Measurements from ENCODE around the gene TIGD1. TPM values are rescaled to one million over a fixed set of nuclear protein-coding genes. Genes with fewer than 3 reads are reported as not detected.

Gene TIGD1
- total and polyA plus RNA-seq, 2 experiments from 2014 or later = 7.6 to 9.3 TPM

- no peak for ATAC-seq
- Histone ChIP-seq H3K4me3 (no peak overlapping the region), H3F3A (replicated peaks; ENCODE audit: low read depth) (no peaks in the 10 kb centered on the region), H3K79me2 (replicated peaks; ENCODE audit: insufficient read depth) (peaks cover 20% of the 10 kb centered on the region), H3K4me2 (no peak overlapping the region), H2AFZ (no peak overlapping the region), H3K27ac (ENCODE audit: low read depth) (no peak overlapping the region), H4K20me1 (replicated peaks; ENCODE audit: insufficient read depth) (0 out of 2 replicates have a peak, but pooled peaks cover 3% of the 10 kb centered on the region), H3K9me2 (ENCODE audit: insufficient read depth) (no peaks in the 10 kb centered on the region), H3K36me3 (ENCODE audit: insufficient read depth) (peaks cover 7% of the 10 kb centered on the region; the same call in 1 of the 2 replicates), H3K4me1 (ENCODE audit: insufficient read depth) (peaks cover under 1% of the 10 kb centered on the region; the same call in 1 of the 2 replicates), H3K27me3 (ENCODE audit: insufficient read depth) (no peaks in the 10 kb centered on the region)
- Mint-ChIP-seq H3K4me3 (no peak overlapping the region), H3K4me1 (peaks cover 21% of the 10 kb centered on the region), H3K36me3 (ENCODE audit: low read depth) (peaks cover 19% of the 10 kb centered on the region), H3K27ac (no peak overlapping the region), H3K9me3 (peaks cover under 1% of the 10 kb centered on the region; the same call in 1 of the 3 replicates), H3K27me3 (ENCODE audit: insufficient read depth, low read depth, poor library complexity) (peaks cover 11% of the 10 kb centered on the region)
- DNase-seq (ENCODE audit: low spot score) = no peak
- TF ChIP-seq, protein P1, sequence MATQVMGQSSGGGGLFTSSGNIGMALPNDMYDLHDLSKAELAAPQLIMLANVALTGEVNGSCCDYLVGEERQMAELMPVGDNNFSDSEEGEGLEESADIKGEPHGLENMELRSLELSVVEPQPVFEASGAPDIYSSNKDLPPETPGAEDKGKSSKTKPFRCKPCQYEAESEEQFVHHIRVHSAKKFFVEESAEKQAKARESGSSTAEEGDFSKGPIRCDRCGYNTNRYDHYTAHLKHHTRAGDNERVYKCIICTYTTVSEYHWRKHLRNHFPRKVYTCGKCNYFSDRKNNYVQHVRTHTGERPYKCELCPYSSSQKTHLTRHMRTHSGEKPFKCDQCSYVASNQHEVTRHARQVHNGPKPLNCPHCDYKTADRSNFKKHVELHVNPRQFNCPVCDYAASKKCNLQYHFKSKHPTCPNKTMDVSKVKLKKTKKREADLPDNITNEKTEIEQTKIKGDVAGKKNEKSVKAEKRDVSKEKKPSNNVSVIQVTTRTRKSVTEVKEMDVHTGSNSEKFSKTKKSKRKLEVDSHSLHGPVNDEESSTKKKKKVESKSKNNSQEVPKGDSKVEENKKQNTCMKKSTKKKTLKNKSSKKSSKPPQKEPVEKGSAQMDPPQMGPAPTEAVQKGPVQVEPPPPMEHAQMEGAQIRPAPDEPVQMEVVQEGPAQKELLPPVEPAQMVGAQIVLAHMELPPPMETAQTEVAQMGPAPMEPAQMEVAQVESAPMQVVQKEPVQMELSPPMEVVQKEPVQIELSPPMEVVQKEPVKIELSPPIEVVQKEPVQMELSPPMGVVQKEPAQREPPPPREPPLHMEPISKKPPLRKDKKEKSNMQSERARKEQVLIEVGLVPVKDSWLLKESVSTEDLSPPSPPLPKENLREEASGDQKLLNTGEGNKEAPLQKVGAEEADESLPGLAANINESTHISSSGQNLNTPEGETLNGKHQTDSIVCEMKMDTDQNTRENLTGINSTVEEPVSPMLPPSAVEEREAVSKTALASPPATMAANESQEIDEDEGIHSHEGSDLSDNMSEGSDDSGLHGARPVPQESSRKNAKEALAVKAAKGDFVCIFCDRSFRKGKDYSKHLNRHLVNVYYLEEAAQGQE (IDR thresholded peaks at IDR 0.05; ENCODE audit: unreplicated experiment) = no peak
- TF ChIP-seq EZH2 (IDR thresholded peaks at IDR 0.05; ENCODE audit: low read depth, unreplicated experiment) (no peak), STAT1 (IDR thresholded peaks at IDR 0.05; ENCODE audit: unreplicated experiment) (no peak), ZNF331 (CRISPR knock-in tag; IDR thresholded peaks at IDR 0.05; ENCODE audit: low read depth) (no peak)
Measured at GRCh38 chr2:232543491-232543890, 6.9 kb downstream of the TIGD1 start.

DNA sequence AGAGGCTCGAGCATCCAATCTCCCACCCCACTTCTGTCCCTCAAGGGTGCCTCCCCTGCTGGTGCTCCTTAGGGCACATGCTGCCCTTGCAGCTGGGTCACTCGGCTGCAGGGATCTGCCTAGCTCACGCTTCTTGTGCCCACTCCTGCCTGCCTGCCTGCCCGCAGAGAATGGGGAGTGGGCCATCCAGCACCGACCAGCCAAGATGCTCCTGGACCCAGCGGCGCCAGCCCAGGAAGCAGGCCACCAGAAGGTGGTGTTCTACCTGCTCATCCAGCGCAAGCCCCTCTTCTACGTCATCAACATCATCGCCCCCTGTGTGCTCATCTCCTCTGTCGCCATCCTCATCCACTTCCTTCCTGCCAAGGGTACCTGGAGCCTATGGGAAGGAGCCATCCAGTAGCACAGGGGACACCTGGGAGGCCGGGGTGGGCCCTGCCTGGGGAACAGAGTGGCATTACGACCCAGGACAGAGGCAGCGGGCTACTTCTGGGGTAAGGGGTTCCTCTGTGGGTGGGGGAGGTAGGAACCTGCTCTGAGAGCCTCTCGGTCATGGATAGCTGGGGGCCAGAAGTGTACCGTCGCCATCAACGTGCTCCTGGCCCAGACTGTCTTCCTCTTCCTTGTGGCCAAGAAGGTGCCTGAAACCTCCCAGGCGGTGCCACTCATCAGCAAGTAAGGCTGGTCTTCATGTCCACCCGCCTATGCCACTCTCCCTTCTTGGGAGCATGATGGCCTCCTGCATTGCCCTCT, 7.5 kb downstream of the TIGD1 start:
- Histone ChIP-seq H3K4me2 (no peak overlapping the region), H4K20me1 (replicated peaks; ENCODE audit: insufficient read depth) (0 out of 2 replicates have a peak, but pooled peaks cover under 1% of the 10 kb centered on the region), H2AFZ (no peak overlapping the region), H3K36me3 (ENCODE audit: insufficient read depth) (peaks cover 7% of the 10 kb centered on the region; the same call in 1 of the 2 replicates), H3K27ac (ENCODE audit: low read depth) (no peak overlapping the region), H3K9me2 (ENCODE audit: insufficient read depth) (no peaks in the 10 kb centered on the region), H3K79me2 (replicated peaks; ENCODE audit: insufficient read depth) (peaks cover 14% of the 10 kb centered on the region), H3K4me1 (ENCODE audit: insufficient read depth) (peaks cover 4% of the 10 kb centered on the region; the same call in 1 of the 2 replicates), H3K4me3 (no peak overlapping the region), H3K27me3 (ENCODE audit: insufficient read depth) (no peaks in the 10 kb centered on the region), H3F3A (replicated peaks; ENCODE audit: low read depth) (no peaks in the 10 kb centered on the region)
- TF ChIP-seq EZH2 (IDR thresholded peaks at IDR 0.05; ENCODE audit: low read depth, unreplicated experiment) = no peak
- no peak for TF ChIP-seq ZNF331 (CRISPR knock-in tag; IDR thresholded peaks at IDR 0.05; ENCODE audit: low read depth)
- TF ChIP-seq ZNF462 (CRISPR knock-in tag; IDR thresholded peaks at IDR 0.05) = no peak
- no peak for TF ChIP-seq CTCF (conservative IDR thresholded peaks at IDR 0.05; ENCODE audit: low read depth in 2 of 2)
- TF ChIP-seq NANOG (IDR thresholded peaks at IDR 0.05; ENCODE audit: borderline replicate concordance) = no peak
- peaks cover 25% of the 10 kb centered on the region for H3K4me1 Mint-ChIP-seq
- no peak overlapping the region for H3K4me3 Mint-ChIP-seq
- no peaks in the 10 kb centered on the region for H3K9me3 Mint-ChIP-seq
- ATAC-seq = no peak
- H3K27ac Mint-ChIP-seq = no peak overlapping the region
- peaks cover 13% of the 10 kb centered on the region for H3K36me3 Mint-ChIP-seq (ENCODE audit: low read depth)
- no peak for DNase-seq (ENCODE audit: low spot score)
- peaks cover 9% of the 10 kb centered on the region for H3K27me3 Mint-ChIP-seq (ENCODE audit: insufficient read depth, low read depth, poor library complexity)

Data from GM23338 (cell line).